HG02884 (cell line): ENCODE data around the gene KAT14.
"Not testable (repeated sequence)": the region's sequence is repeated elsewhere in the genome, so short reads cannot be mapped to it uniquely, and the experiment has no call there.

Experiments used
- ATAC-seq: cut with Tn5 transposase; IDR thresholded peaks from one replicate; pipeline ENCODE4 v1.9.1; 2021; ENCODE audit warnings: mild to moderate bottlenecking, moderate library complexity; ENCODE audit not compliant: unreplicated experiment

The KAT14 gene

DNA sequence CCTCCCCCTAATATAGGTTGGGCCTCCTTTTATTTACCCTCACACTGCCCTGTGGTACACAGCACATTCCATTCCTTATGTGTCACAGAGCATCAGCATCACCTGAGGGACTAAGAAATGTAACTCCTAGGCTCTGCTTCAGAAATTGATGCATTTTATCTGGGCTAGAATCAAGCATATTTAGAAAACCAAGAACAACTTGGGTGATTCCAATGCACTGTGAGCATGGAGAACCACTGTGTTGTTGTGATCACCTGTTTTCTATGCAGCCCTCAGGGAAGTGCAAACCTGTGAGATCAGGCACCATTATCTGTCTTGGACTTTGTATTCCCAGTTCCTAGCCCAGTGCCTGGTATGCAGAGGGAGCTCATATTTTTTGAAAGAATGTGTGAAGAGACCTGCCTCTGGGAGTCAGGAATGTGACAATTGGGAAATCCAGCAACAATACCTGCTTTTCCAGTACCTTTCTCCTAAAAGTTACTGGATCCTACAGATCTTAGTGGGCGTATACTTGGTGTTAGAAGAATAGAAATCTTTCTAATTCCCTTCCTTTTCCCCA is 7.0 kb downstream of the KAT14 start:
- ATAC-seq = no peak

DNA sequence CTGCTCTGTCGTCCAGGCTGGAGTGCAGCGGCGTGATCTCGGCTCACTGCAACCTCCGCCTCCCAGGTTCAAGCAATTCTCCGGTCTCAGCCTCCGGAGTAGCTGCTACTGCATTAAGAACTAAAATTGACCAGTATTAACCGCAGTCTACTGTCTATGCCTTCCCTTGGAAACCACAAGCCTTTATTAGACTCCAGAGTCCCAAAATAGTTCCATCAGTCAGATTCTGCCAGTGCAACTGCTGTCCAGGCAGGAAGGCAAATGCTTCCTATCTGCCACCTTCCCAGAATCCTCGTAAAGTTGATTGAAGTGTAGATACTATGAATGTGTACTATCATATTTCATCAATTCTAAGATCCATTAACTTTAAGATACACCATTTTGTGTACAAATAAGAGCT is 16.7 kb downstream of the KAT14 start:
- ATAC-seq = no peak

DNA sequence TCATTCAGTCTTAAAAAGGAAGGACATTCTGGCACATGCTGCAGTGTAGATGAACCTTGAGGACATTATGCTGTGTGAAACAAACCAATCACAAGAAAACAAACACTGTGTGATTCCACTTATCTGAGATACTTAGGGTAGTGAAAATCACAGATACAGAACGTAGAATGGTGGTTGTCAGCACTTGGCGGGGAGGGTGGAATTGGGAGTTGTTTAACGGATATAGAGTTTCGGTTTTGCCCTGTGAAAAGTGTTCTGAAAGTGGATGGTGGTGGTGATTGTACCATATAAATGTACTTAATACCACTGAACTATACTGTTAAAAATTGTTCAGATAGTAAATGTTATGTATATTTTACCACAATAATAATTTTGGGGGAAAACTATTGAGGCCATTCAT is 18.4 kb downstream of the KAT14 start:
- ATAC-seq = no peak

DNA sequence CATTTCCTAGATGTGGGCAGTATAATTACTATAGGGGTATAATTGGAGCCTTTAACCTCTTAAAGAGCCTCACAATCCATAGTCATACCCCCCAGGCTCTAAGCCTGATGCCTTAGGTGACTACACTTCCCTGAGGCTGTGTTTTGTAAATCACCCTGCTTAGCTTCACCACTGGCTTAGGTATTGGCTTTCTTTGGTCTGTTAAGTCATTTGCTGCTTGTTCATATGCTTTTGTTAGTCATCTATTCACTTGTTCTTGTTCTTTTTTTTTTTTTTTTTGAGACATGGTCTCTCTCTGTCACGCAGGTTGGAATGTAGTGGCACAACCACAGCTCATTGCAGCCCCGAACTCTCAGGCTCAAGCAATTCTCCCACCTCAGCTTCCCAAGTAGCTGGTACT is 26.7 kb downstream of the KAT14 start:
- no peak for ATAC-seq

DNA sequence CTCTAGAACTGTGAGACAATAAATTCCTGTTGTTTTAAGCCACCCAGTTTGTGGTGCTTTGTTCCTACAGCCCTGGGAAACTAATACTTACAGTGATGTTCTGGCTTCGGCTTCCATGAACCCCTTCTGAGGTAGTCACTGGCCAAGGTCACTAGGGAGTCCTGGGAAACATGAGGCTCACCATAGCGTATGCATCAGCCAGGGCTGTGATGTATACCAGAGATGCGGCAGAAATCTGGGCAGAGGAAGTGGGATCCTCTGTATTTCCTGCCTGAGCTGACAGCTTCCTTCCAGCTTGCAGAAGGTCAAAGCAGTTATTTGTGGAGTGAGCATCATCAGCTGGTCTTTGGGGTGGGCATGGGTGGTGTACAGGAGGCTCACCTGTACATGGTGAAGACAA is 27.9 kb downstream of the KAT14 start:
- no peak for ATAC-seq

DNA sequence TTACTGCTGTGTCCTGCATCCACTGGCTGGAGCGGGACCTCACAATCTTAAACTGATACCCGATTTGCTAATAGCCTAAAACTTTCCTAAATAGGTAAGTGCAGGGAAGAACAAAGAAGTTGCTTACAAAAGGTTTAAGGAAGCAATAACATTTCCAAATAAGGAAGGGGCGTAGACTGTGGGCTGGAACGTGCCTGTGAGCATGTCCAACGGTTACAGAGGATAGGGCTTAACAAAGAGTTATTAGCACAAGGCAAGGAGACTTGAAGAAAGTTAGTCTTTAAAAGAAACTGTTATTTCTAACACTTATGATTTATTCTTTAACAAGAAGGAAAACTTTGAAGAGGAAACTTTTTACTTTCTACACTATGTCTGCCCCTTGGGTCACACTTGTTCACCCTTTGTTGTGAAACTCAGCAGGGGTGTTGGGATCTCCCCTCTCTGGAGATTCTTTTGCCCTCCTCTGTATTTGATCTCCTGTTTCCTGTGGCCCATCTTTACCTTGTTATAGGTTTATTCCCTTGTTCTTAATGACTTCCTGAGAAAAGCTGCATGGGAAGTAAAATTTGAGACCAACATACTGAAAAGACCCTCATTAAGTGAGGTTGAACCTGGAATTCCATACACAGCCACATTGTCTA is 28.7 kb downstream of the KAT14 start:
- no peak for ATAC-seq

DNA sequence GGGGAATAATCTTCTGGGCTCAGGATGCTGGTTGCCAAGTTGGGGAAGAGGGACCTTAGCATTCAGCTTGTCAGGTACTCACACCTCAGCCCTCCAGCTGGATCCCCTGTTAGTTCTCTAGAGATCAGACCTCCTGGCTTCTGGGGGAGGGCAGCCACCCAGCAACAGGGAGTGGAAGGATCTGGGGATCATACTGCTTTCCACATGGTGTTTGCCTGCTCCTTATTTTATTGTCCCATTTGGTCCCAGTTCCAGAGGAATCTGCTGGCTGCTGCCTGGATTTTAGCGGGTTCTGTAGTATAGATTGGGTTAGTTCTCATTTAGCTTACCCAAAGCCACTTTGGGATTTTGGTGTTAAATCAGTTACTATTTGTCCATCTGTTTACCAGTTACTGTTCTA is 29.3 kb downstream of the KAT14 start:
- ATAC-seq = no peak

DNA sequence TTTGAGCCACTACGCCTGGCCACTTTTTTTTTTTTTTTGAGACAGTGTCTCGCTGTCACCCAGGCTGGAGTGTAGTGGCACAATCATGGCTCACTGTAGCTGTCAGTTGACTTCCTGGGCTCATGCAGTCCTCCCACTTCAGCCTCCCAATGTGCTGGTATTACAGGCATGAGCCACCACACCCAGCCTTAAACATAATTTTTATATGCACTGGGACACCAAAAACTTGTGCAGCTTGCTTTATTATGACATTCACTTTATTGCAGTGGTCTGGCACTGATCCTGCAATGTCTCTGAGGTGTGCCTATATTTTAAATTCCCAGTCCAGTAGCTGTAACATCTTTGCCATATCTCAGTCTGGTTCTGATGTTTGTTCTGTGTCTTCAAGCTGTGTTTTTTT is 34.7 kb downstream of the KAT14 start:
- ATAC-seq = no peak

DNA sequence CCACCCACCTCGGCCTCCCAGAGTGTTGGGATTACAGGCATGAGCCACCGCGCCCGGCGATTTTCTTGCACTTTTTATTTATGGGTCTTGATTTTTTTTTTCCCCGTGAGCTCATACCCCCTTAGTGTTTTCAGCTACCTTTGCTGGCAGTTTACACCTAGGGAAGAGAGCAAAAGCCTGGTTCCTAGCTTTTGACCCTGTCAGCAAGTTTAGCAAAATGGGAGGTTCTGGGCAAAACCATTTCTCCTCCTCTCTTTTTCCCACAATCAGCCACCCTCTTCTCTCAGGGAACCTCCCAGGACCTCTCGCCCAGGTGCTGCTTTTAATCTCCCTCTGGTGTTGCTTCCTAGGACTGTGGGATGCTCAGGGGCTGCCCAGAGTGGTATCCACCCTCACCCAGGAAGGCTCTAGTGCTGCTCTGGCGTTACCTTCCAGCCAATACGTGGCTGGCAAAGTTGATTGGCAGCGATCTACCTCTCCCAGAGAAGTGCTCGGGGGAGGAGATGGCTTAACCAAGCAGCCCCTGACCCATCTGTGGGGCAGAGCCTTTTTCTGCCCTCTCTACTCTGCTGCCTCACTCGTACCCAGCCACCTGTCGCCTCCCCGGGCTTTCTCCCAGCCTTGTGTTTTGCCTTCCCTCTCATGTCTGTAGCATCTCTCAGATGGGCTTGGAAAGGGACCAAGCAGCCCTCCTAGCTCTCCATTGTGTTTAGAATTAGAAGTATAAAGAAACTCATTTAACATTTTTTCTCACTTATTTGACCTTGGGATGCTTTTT is 37.4 kb downstream of the KAT14 start:
- ATAC-seq = no peak

DNA sequence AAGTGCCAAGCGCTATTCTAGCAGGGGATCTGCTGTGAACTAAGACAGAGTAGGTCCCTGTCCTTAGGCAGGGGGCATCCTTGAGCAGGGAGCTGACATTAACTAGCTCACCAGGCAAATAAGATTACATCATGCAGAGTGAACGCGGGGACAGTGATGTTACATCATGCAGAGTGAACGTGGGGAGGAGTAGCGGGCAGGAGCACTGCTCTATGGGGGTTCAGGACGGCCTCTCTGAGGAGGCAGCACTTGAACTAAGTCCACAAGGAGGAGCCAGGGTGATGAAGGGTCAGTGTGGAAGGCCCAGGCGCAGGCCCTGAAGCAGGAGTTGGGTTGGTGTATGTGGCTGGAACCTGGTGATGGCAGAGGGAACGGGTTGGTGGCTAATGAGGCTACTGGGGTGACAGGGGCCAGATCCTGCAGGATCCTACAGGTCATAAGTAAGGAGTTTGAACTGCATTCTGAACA is 38.7 kb downstream of the KAT14 start:
- no peak for ATAC-seq

DNA sequence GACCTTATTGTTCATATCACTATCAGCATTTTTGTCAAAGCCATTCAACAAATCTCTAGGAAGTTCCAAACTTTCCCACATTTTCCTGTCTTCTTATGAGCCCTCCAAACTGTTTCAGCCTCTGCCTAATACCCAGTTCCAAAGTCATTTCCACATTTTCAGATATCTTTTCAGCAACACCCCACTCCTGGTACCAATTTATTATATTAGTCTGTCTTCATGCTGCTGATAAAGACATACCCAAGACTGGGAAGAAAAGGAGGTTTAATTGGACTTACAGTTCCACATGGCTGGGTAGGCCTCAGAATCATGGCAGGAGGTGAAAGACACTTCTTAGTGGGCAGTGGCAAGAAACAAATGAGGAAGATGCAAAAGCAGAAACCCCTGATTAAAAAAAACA is 42.7 kb downstream of the KAT14 start:
- not testable (repeated sequence) for ATAC-seq

DNA sequence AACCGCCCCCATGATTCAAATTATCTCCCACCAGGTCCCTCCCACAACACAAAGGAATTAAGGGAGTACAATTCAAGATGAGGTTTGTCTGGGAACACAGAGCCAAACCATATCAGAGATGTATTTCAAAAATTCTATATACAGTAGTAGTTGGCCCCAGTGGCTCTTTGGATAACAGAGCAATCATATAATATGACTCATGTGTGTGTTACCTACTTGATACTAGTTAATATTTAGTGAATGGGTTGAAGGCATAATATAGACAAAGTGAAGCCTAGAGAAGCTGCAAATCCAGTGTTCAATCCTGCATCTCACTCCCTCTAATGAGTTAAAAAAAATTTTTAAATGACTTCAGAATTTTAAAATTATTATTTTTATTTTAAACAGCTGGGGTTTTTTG is 43.2 kb downstream of the KAT14 start:
- ATAC-seq = no peak

DNA sequence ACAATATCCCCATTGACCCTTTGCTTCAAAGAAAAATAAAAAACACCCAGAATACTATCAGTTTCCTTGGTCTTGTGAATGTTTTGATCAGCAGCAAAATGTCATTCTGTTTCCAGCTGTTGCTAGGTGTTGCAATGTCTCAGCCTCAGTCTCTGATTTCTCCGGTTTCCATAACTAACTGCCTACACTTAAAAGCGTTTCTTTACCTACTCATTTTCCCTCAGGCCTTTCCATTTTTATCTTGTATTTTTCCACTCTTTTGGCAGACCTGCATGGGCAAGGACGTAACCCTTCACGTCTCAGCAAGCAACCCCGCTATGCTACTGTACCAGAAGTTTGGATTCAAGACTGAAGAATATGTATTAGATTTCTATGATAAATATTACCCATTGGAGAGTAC is 49.4 kb downstream of the KAT14 start:
- no peak for ATAC-seq

DNA sequence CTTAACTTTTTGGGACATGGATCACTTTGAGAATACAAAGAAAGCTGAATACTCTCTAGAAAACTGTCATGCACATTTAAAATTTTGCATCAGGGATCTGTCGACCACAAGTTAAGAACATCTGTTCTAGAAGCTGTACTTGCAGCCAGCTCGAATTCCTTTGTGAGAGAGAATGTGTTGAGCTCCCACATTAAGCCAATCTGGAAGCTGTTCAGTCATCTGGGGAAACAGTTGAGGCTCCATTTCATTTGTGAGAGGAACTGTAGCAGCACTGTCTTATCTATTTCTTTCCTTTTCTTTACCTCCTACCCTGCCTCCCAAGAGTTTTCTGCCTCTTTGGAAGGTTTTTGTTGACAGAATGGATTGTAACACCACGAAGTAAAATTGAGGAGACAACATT is 50.8 kb downstream of the KAT14 start:
- ATAC-seq = no peak

DNA sequence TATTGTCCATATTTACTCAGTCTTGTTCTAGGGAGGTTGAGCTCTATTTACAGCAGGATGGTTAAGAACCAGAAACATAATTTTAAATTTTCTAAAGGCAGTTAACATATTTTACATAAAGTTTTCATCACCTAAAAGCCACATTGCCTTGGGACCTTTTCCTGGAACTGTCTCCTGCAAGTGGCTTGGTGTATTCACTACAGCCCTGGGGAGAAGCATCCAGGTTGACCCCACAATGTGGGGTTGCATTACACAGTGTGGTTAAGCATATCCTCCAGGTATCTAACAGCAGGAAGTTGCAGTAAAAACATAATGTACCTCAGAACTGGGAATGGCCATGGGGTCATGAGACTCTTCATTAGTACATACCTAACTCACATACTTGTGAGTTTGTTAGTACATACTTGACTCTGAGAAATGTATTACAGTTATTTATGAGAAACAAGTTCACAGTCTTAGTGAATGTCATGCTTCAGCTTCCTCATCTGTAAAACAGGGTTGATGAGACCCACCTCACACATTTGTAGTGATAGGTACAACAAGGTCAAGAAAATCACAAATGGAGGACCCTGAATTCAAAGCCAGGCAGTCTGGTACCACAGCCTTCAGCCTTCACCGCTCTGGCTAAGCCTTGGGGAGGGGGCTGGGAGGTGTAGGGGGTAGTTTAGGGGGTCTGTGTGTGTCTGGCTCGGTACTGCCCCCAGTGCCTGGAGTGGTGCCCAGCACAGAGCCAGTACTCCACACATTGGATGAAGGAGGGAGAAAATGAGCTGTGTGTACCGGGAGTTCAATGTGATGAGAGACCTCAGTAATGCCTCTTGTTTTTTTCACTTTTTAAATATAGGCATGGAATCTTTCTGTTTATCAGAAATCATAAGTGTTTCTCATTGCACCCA is 52.9 kb downstream of the KAT14 start:
- ATAC-seq = no peak

DNA sequence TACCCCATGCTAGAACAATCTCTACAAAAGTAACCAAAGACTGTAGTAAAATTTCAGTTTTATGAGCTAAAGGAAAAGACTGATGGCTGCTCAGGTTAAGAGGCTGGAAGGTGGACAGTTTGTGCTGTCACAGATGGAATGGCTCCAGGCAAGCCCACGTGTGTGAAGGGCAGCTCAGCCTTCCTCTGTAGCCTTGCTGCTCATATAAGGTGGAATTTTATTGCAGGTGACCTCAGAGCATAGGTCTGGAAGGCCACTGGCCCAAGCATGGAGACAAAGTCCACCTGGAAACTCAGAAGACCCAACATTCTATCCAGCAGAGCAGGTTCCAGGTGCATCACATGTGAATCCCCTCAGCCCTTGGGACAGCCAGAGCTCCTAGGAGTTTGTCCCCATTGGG is 53.6 kb downstream of the KAT14 start:
- no peak for ATAC-seq

DNA sequence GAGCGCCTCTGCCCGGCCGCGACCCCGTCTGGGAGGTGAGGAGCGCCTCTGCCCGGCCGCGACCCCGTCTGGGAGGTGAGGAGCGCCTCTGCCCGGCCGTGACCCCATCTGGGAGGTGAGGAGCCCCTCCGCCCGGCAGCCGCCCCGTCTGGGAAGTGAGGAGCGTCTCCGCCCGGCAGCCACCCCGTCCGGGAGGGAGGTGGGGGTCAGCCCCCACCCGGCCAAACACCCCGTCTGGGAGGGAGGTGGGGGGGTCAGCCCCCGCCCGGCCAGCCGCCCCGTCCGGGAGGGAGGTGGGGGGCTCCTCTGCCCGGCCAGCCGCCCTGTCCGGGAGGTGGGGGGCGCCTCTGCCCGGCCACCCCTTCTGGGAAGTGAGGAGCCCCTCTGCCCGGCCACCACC is 56.8 kb downstream of the KAT14 start:
- ATAC-seq = not testable (repeated sequence)

DNA sequence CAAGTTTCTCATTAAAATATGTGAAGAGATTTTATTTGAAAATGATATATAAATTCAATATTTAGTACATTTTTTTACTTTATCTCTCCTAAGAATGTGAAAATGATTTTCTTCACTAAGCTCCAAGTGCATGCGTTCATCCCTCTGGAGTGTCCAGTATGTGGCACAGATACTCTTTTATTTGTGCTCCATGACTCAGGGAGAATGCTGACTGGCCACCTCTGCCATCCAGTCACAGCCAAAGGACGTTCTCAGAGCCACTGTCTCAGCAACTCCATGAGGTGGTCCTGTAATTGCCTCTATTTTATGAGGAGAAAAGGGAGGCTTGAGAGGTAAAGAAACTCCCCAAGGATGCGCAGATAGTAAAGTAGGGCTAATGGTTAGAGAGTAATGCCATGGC is 58.3 kb downstream of the KAT14 start:
- no peak for ATAC-seq

DNA sequence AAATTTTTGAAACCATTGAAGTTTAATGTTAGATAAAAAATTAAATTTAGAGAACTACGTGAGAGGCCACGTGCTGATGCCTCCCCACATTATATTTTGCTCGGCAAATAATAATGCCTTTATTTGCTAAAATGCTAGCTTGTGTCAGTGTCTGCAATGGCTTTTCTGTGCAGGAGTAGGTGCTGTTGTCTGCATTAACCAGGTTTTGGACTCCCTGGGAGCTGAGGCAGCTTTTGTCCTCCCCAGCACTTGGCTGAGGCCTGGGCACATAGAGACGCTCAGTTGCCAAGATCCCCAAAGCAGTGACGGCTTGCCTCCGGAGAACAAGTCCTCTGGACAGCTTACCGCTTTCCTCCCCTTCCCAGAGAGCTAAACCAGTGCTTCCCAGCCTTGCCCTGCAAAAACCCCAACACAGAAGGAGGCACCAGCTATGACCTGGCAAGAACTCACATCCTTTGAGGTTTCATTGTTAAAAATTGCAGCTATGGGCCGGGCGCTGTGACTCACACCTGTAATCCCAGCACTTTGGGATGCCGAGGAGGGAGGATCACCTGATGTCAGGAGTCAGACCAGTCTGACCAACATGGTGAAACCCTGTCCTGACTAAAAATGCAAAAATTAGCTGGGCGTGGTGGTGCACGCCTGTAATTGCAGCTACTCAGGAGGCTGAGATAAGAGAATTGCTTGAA is 59.9 kb downstream of the KAT14 start:
- ATAC-seq = no peak

DNA sequence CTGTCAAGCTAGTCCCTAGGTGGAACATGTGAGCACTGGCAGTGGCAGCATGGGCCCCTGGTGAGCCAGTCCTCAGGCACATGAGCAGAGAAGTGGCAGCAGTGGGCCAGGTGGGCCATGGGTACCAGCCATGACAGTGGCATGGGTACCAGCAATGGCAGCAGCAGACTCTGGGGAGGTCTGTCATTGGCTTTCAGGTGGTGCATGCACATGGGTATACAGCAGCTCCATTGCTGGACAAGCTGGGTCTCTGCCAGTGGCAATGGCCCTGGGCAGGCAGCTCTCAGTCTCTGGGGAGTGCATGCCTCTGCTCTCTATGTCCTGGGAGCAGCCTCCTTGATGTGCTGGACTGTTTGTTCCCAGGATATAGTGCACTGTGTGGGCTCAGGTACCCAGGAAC is 65.3 kb downstream of the KAT14 start:
- no peak for ATAC-seq

DNA sequence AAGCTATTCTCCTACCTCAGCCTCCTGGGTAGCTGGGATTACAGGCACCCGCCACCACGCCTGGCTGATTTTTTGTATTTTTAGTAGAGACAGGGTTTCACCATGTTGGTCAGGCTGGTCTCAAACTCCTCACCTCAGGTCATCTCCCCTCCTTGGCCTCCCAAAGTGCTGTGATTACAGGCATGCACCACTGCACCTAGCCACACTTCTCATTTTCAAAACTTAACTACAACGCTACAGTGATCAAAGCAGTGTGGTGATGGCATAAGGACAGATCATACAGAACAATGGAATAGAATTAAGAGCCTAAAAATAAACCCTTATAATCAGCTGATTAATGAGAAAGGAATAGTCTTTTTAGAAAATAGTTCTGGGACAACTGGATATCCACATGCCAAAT is 66.0 kb downstream of the KAT14 start:
- not testable (repeated sequence) for ATAC-seq
